GM12878 (cell line): Measurements from ENCODE around the gene RAB34. TPM values are rescaled to one million over a fixed set of nuclear protein-coding genes. Genes with fewer than 3 reads are reported as not detected.

ENCODE experiments used
- ATAC-seq: fragments of 200-7000 bp; cut with Tn5 transposase; 3 replicates; pipeline ENCODE4 v1.9.1; 2020; ENCODE audit warnings: mild to moderate bottlenecking, moderate library complexity
- BruUV-seq: library from RNA; stranded (reverse); fragments of 400-500 nt; replicated peaks from 2 replicates; lab custom pipeline; 2021; lab: Mats Ljungman, UMichigan
- CTCF ChIA-PET: fragments of 300-600 bp; sonication (Branson Sonifier 250); formaldehyde crosslinking; extraction: SDS; loops from one replicate; lab custom pipeline; 2021; ENCODE audit warnings: inconsistent platforms; lab: Yijun Ruan, JAX
- POLR2A ChIA-PET: fragments of 350-600 bp; formaldehyde crosslinking; extraction: SDS; loops from one replicate; lab custom pipeline; 2021; ENCODE audit warnings: inconsistent platforms; lab: Charles Lee
- RAD21 ChIA-PET: fragments of 300-600 bp; sonication (Branson Sonifier 250); formaldehyde crosslinking; loops from one replicate; lab custom pipeline; 2023; ENCODE audit warnings: antibody characterized with exemption; ENCODE audit not compliant: unreplicated experiment; lab: Charles Lee
- SMC1A ChIA-PET: fragments of 300-600 bp; sonication (Branson Sonifier 250); formaldehyde crosslinking; loops from one replicate; lab custom pipeline; 2023; ENCODE audit not compliant: unreplicated experiment, uncharacterized antibody; lab: Charles Lee
- DNase-seq: peaks from one replicate; pipeline ENCODE4 v3.0.0-alpha.2; 2011; ENCODE audit warnings: low read depth, low spot score
- FAIRE-seq: peaks from 3 replicates; lab custom pipeline; 2011; peaks lifted over from hg19 to GRCh38; lab: Jason Lieb, UNC
- H2AFZ ChIP-seq: 2 replicates; pipeline ENCODE4 v1.6.0; 2011; ENCODE audit warnings: low read depth, low read length, control low read depth; ENCODE audit not compliant: control insufficient read depth
- H3K27ac ChIP-seq: 2 replicates; pipeline ENCODE4 v1.5.1; 2011; ENCODE audit warnings: control low read depth; ENCODE audit not compliant: control insufficient read depth, insufficient read depth
- H3K27me3 ChIP-seq, 2 experiments: replicated peaks in 1 of 2; 2 replicates each; pipeline versions ENCODE4 v1.6.0 to v1.6.1; 2011; ENCODE audit warnings: low read length in 1 of 2; ENCODE audit not compliant: control insufficient read depth in 2 of 2, insufficient read depth in 2 of 2
- H3K36me3 ChIP-seq, 2 experiments: 2 replicates each; pipeline ENCODE4 v1.5.1; 2011; ENCODE audit warnings: low read length in 1 of 2; ENCODE audit not compliant: control insufficient read depth in 2 of 2, insufficient read depth in 2 of 2
- H3K4me1 ChIP-seq: 2 replicates; pipeline ENCODE4 v1.6.1; 2011; ENCODE audit warnings: mild to moderate bottlenecking, low read length, moderate library complexity, mixed read lengths; ENCODE audit not compliant: control insufficient read depth, insufficient read depth
- H3K4me2 ChIP-seq: 2 replicates; pipeline ENCODE4 v1.6.0; 2011; ENCODE audit warnings: control low read depth; ENCODE audit not compliant: control insufficient read depth, insufficient read depth
- H3K4me3 ChIP-seq: fragments of 200-600 bp; sonication (generic); 2 replicates; pipeline ENCODE4 v1.5.1; 2016
- H3K79me2 ChIP-seq: 2 replicates; pipeline ENCODE4 v1.6.0; 2011; ENCODE audit warnings: low read length; ENCODE audit not compliant: control insufficient read depth, insufficient read depth
- H3K9ac ChIP-seq: 2 replicates; pipeline ENCODE4 v1.8.0; 2011; ENCODE audit warnings: low read length, control low read depth, mixed read lengths; ENCODE audit not compliant: control insufficient read depth, insufficient read depth
- H3K9me3 ChIP-seq: replicated peaks from 3 replicates; pipeline ENCODE4 v1.5.1; 2011; ENCODE audit warnings: mild to moderate bottlenecking, low read length; ENCODE audit not compliant: control insufficient read depth, insufficient read depth
- H4K20me1 ChIP-seq: 2 replicates; pipeline ENCODE4 v1.6.0; 2011; ENCODE audit not compliant: control insufficient read depth, insufficient read depth
- ASH2L ChIP-seq: fragments of 300-600, 200-600 bp; sonication (generic); IDR thresholded peaks from 2 replicates; pipeline ENCODE4 v1.6.1; 2017; ENCODE audit warnings: low read depth, mild to moderate bottlenecking, borderline replicate concordance
- CHD1 ChIP-seq: IDR thresholded peaks from 2 replicates; pipeline ENCODE4 v1.6.1; 2012; ENCODE audit warnings: low read depth, low read length, improper control_type of control experiment
- CHD4 ChIP-seq: fragments of 200-600 bp; sonication (generic); IDR thresholded peaks from 2 replicates; pipeline ENCODE4 v1.6.1; 2016; ENCODE audit warnings: mild to moderate bottlenecking
- RAD21 ChIP-seq: IDR thresholded peaks from 2 replicates; pipeline ENCODE4 v1.6.1; 2011; ENCODE audit warnings: mild to moderate bottlenecking, low read depth, low read length, moderate library complexity; ENCODE audit not compliant: insufficient read depth
- RCOR1 ChIP-seq: conservative IDR thresholded peaks from 2 replicates; pipeline ENCODE4 v1.6.1; 2012; ENCODE audit warnings: low read depth, low read length, improper control_type of control experiment
- SMC3 ChIP-seq: IDR thresholded peaks from 2 replicates; pipeline ENCODE4 v1.6.1; 2011; ENCODE audit warnings: low read length, improper control_type of control experiment, borderline replicate concordance
- SPI1 ChIP-seq: IDR thresholded peaks from 2 replicates; pipeline ENCODE4 v1.6.1; 2011; ENCODE audit warnings: low read depth, mild to moderate bottlenecking, low read length, moderate library complexity, borderline replicate concordance; ENCODE audit not compliant: insufficient read depth
- SREBF2 ChIP-seq: IDR thresholded peaks from 2 replicates; pipeline ENCODE4 v1.6.1; 2012; ENCODE audit warnings: mild to moderate bottlenecking, low read length
- ZNF274 ChIP-seq: IDR thresholded peaks from one replicate; pipeline ENCODE4 v1.8.0; 2011; ENCODE audit not compliant: insufficient read length, insufficient read depth
- ZNF384 ChIP-seq: IDR thresholded peaks from 2 replicates; pipeline ENCODE4 v1.6.1; 2012; ENCODE audit warnings: low read depth, mild to moderate bottlenecking, low read length, improper control_type of control experiment, borderline replicate concordance
- WGBS: methylation state at CpG from one replicate; pipeline ENCODE4 v1.1.6; 2016; ENCODE audit warnings: low lambda C conversion rate; ENCODE audit not compliant: insufficient replicate concordance, insufficient coverage; ENCODE audit errors: missing lambda C conversion rate; 5-methylcytosine and 5-hydroxymethylcytosine counted together
- in situ Hi-C: fragments of 300-500 bp; cut with MboI; formaldehyde crosslinking; loops from 9 replicates; pipeline ENCODE4 v1.14.3; 2018; ENCODE audit warnings: mixed read lengths
- intact Hi-C: fragments of 100-400 bp; cut with micrococcal nuclease; formaldehyde crosslinking; loops from one replicate; pipeline ENCODE4 v1.14.2; 2022; ENCODE audit not compliant: unreplicated experiment
- polyA plus RNA-seq, 11 experiments: library from polyadenylated mRNA; depleted of rRNA in 4 of 11; unstranded in 6 of 11; stranded (reverse) in 5 of 11; fragments of >200 nt; fragmentation: Nextera tagmentation in 4 of 11; fragmentation: Illumina TruSeq in 1 of 11; extraction: Ambion mirVana in 4 of 11; extraction: Trizol in 1 of 11; gene quantifications; 1 replicate in 1 of 11; 2 replicates in 10 of 11; pipeline versions ENCODE4 v1.2.1 to v1.2.3, GENCODE V29; 2011 to 2016; ENCODE audit warnings: inconsistent platforms in 2 of 11, missing spikeins in 2 of 11, low read depth in 1 of 11
- total RNA-seq, 4 experiments: library from RNA; depleted of rRNA in 3 of 4; stranded (reverse); fragments of >200 nt in 3 of 4; fragmentation: Illumina TruSeq in 1 of 4; extraction: Trizol in 1 of 4; gene quantifications; 2 replicates each; pipeline versions ENCODE4 v1.2.1 to v1.2.3, GENCODE V29; 2013 to 2021
- TF ChIP-seq, protein P1 (sequence below): IDR thresholded peaks from 2 replicates; pipeline ENCODE4 v1.6.1; 2012; ENCODE audit warnings: low read depth, low read length, improper control_type of control experiment
- TF ChIP-seq, protein P2 (sequence below): IDR thresholded peaks from 2 replicates; pipeline ENCODE4 v1.6.1; 2011; ENCODE audit warnings: mild to moderate bottlenecking, low read depth, low read length, moderate library complexity; ENCODE audit not compliant: insufficient replicate concordance
- TF ChIP-seq, protein P3 (sequence below), 3 experiments: IDR thresholded peaks in 2 of 3; conservative IDR thresholded peaks in 1 of 3; 2 replicates each; pipeline ENCODE4 v1.5.1; 2011; ENCODE audit warnings: low read depth in 3 of 3, low read length in 3 of 3, mild to moderate bottlenecking in 3 of 3, control low read depth in 2 of 3, moderate library complexity in 2 of 3, inconsistent platforms in 1 of 3, mixed read lengths in 1 of 3; ENCODE audit not compliant: control insufficient read depth in 2 of 3, insufficient read depth in 1 of 3; ENCODE audit errors: extremely low read depth in 1 of 3
- TF ChIP-seq, protein P4 (sequence below): fragments of 450-650 bp; IDR thresholded peaks from 2 replicates; pipeline ENCODE4 v1.6.1; 2014; ENCODE audit warnings: mild to moderate bottlenecking
- TF ChIP-seq, protein P5 (sequence below): IDR thresholded peaks from 2 replicates; pipeline ENCODE4 v1.6.1; 2011; ENCODE audit warnings: borderline replicate concordance, low read depth, mild to moderate bottlenecking, moderate library complexity, low read length; ENCODE audit not compliant: insufficient read depth, poor library complexity, severe bottlenecking

The RAB34 gene
- total and polyA plus RNA-seq, 10 of the 15 experiments (the other 5 are each of a cell fraction or from before 2014, with no cell fraction given): 0.37 to 46.4 (median 32.8) TPM

DNA sequence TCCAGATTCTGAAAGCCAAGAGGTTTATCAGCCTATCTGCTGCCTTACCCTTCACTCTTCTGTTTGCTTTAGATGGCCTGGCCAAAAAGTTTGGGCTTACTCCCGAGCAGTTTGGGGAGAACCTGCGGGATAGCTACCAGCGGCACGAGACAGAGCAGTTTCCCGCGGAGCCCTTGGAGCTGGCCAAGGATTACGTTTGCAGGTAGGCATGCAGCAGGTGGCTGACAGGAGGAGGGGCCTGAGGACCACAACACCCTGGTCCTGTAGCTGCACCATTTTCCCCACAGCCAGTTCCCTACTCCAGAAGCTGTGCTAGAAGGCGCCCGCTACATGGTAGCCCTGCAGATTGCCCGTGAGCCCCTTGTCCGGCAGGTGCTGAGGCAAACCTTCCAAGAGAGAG is 35.0 kb downstream of the RAB34 start (continued):
- TF ChIP-seq, protein P1, sequence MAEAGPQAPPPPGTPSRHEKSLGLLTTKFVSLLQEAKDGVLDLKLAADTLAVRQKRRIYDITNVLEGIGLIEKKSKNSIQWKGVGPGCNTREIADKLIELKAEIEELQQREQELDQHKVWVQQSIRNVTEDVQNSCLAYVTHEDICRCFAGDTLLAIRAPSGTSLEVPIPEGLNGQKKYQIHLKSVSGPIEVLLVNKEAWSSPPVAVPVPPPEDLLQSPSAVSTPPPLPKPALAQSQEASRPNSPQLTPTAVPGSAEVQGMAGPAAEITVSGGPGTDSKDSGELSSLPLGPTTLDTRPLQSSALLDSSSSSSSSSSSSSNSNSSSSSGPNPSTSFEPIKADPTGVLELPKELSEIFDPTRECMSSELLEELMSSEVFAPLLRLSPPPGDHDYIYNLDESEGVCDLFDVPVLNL: no peak
- TF ChIP-seq, all 136 proteins: peak for 0

DNA sequence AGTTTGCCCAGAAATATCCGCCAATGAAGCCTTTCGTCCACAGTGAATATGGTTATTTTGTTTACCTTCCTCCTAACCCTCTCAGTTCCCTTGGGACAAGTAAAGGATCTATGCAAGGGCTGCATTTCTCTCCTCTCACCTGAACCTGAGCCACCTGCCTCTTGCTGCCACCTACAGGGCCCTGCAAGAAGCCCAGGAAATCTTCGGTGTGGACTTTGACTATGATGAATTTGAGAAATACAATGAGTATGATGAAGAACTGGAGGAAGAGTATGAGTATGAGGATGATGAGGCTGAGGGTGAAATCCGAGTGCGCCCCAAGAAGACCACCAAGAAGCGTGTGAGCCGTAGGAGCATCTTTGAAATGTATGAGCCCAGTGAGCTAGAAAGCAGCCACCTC is 41.7 kb downstream of the RAB34 start:
- 88% methylated on average over 7 of the region's 7 CpGs for WGBS
- Histone ChIP-seq H3K79me2 (no peaks in the 10 kb centered on the region; the same call in 1 of the 2 replicates), H3K4me2 (no peak overlapping the region), H3K9ac (no peak overlapping the region), H3K9me3 (no peaks in the 10 kb centered on the region), H3K4me1 (no peaks in the 10 kb centered on the region), H3K36me3 (peaks cover 30 to 59% of the 10 kb centered on the region in 2 experiments), H4K20me1 (no peaks in the 10 kb centered on the region), H3K27me3 (no peaks in the 10 kb centered on the region), H3K4me3 (no peak overlapping the region), H2AFZ (no peak overlapping the region), H3K27ac (no peak overlapping the region)
- POLR2A ChIA-PET: interaction anchor here (1.3 to 1.4 kb wide), 2 partner anchors 15 to 32 kb away, joined by 4 to 7 read pairs; partner anchors contain the start of genes BLTP2, SDF2 and SUPT6H
- in situ Hi-C loops: no loop called here
- intact Hi-C loops: loop anchor here (1.0 kb wide), 1 partner anchor 30 kb away; no protein-coding TSS in a partner anchor
- ATAC-seq (peak; percentile 65), FAIRE-seq (no peak), DNase-seq (no peak)
- CTCF ChIA-PET: interaction anchor here (1.0 to 5.5 kb wide), 4 partner anchors 14 to 46 kb away, joined by 3 to 56 read pairs (median 14); partner anchors contain the start of genes BLTP2, SDF2 and SUPT6H
- RAD21 ChIA-PET: interaction anchor here (1.1 to 2.0 kb wide), 2 partner anchors 29 to 35 kb away, joined by 3 to 11 read pairs; no protein-coding TSS in a partner anchor
- no TSS peak for BruUV-seq
- SMC1A ChIA-PET: interaction anchor here (1.5 to 2.4 kb wide), 2 partner anchors 29 to 32 kb away, joined by 5 to 9 read pairs; no protein-coding TSS in a partner anchor
- TF ChIP-seq RAD21: peak; percentile 56
- no peak for TF ChIP-seq CHD4
- no peak for TF ChIP-seq RCOR1
- no peak for TF ChIP-seq ZNF384
- no peak for TF ChIP-seq ZNF274
- TF ChIP-seq SREBF2: no peak
- TF ChIP-seq SPI1: no peak
- TF ChIP-seq, protein P2, sequence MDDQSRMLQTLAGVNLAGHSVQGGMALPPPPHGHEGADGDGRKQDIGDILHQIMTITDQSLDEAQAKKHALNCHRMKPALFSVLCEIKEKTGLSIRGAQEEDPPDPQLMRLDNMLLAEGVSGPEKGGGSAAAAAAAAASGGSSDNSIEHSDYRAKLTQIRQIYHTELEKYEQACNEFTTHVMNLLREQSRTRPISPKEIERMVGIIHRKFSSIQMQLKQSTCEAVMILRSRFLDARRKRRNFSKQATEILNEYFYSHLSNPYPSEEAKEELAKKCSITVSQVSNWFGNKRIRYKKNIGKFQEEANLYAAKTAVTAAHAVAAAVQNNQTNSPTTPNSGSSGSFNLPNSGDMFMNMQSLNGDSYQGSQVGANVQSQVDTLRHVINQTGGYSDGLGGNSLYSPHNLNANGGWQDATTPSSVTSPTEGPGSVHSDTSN: no peak
- TF ChIP-seq CHD1: no peak
- TF ChIP-seq, protein P3, sequence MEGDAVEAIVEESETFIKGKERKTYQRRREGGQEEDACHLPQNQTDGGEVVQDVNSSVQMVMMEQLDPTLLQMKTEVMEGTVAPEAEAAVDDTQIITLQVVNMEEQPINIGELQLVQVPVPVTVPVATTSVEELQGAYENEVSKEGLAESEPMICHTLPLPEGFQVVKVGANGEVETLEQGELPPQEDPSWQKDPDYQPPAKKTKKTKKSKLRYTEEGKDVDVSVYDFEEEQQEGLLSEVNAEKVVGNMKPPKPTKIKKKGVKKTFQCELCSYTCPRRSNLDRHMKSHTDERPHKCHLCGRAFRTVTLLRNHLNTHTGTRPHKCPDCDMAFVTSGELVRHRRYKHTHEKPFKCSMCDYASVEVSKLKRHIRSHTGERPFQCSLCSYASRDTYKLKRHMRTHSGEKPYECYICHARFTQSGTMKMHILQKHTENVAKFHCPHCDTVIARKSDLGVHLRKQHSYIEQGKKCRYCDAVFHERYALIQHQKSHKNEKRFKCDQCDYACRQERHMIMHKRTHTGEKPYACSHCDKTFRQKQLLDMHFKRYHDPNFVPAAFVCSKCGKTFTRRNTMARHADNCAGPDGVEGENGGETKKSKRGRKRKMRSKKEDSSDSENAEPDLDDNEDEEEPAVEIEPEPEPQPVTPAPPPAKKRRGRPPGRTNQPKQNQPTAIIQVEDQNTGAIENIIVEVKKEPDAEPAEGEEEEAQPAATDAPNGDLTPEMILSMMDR (IDR thresholded peaks at IDR 0.05 in 2 of 3, conservative IDR thresholded peaks at IDR 0.05 in 1 of 3; ENCODE audit: control insufficient read depth in 2 of 3, extremely low read depth in 1 of 3, insufficient read depth in 1 of 3, low read depth in 3 of 3, low read length in 3 of 3): peak; percentile 45 to 56 (median 49)
- TF ChIP-seq, protein P4, sequence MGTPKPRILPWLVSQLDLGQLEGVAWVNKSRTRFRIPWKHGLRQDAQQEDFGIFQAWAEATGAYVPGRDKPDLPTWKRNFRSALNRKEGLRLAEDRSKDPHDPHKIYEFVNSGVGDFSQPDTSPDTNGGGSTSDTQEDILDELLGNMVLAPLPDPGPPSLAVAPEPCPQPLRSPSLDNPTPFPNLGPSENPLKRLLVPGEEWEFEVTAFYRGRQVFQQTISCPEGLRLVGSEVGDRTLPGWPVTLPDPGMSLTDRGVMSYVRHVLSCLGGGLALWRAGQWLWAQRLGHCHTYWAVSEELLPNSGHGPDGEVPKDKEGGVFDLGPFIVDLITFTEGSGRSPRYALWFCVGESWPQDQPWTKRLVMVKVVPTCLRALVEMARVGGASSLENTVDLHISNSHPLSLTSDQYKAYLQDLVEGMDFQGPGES: no peak
- no peak for TF ChIP-seq ASH2L
- peak; percentile 18; the same call in 1 of the 2 replicates for TF ChIP-seq SMC3
- TF ChIP-seq, protein P5, sequence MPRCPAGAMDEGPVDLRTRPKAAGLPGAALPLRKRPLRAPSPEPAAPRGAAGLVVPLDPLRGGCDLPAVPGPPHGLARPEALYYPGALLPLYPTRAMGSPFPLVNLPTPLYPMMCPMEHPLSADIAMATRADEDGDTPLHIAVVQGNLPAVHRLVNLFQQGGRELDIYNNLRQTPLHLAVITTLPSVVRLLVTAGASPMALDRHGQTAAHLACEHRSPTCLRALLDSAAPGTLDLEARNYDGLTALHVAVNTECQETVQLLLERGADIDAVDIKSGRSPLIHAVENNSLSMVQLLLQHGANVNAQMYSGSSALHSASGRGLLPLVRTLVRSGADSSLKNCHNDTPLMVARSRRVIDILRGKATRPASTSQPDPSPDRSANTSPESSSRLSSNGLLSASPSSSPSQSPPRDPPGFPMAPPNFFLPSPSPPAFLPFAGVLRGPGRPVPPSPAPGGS: no peak
